Ishikawa (cell line): ENCODE results near the gene PNPLA3.

Experiments used
- CREB1 ChIP-seq: IDR thresholded peaks from 2 replicates; pipeline ENCODE4 v1.6.1; 2012; ENCODE audit warnings: low read depth
- EP300 ChIP-seq: IDR thresholded peaks from 2 replicates; pipeline ENCODE4 v1.6.1; 2012; ENCODE audit warnings: borderline replicate concordance
- FOXM1 ChIP-seq: IDR thresholded peaks from 2 replicates; pipeline ENCODE4 v1.6.1; 2012; ENCODE audit warnings: low read depth, borderline replicate concordance
- MAX ChIP-seq: IDR thresholded peaks from 2 replicates; pipeline ENCODE4 v1.6.1; 2012
- NFIC ChIP-seq: IDR thresholded peaks from 2 replicates; pipeline ENCODE4 v1.6.1; 2012
- TAF1 ChIP-seq: IDR thresholded peaks from 2 replicates; pipeline ENCODE4 v1.6.1; 2012; ENCODE audit warnings: low read depth, mild to moderate bottlenecking
- YY1 ChIP-seq: IDR thresholded peaks from 2 replicates; pipeline ENCODE4 v1.6.1; 2012; ENCODE audit warnings: low read depth

DNA sequence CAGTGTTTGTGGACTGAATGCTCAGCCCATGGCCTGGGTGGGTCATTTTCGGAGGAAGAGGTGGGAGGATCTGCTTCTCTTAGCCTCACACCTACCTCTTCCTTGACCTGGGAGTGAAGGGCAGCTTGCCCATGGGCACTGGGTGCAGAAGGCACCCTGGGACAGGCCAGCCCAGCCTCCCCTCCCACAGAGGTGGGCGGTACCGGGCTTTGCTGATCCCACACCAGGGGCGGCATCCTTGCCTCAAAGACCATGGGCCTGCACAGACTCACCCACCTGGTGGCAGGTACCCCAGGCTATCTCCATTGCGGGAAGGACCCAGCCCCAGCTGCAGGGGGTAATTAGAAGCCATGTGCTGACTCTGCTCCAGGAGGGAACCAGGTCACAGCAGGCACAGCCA lies 30.3 kb upstream of the PNPLA3 start:
- no peak for TF ChIP-seq EP300
- no peak for TF ChIP-seq FOXM1
- no peak for TF ChIP-seq NFIC
- TF ChIP-seq TAF1, result no peak
- TF ChIP-seq MAX, result no peak
- TF ChIP-seq CREB1, result no peak
- no peak for TF ChIP-seq YY1
